PC-3 (cell line): ENCODE data around the gene MED17.

ENCODE experiments used
- CTCF ChIP-seq: fragments of 300-600 bp; sonication (generic); conservative IDR thresholded peaks from 2 replicates; pipeline ENCODE4 v1.5.1; 2017; ENCODE audit warnings: antibody characterized with exemption, low read depth, mild to moderate bottlenecking, low read length
- EZH2 ChIP-seq: fragments of 300-600 bp; sonication (generic); IDR thresholded peaks from one replicate; pipeline ENCODE4 v1.6.1; 2017; ENCODE audit warnings: antibody characterized with exemption, mild to moderate bottlenecking, low read length; ENCODE audit not compliant: unreplicated experiment

DNA sequence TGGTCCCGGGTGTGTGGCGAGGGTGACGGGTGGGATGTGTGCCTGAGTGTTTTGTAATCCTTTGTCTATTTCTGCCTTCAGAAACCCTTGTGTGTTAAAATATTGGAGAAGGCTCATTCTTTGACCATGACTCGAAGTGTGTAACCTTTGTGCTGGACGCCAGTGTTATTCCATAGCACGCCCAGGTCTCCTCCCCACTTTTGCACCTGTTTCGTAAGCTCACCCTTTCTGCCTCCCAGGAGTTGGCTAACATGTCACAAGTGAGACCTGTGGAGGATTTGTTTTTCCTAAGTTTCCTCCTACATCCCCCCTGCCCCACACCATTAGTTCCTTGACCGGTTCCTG lies 42.2 kb upstream of the MED17 start:
- TF ChIP-seq CTCF (no peak), EZH2 (no peak)
